Measurements from ENCODE around the gene HNF4A.
A peak's percentile ranks its signal among the peaks of the same experiment; 100 is the strongest.

The HNF4A gene

GRCh38 chr20:44310664-44311639 is 44.5 kb upstream of the HNF4A start, which contains the start of gene FITM2:
Gene FITM2, minus strand, starts transcription at chr20:44311202. Its CDS starts 54 bp downstream, at chr20:44311148.
- ATAC-seq (ENCODE audit: insufficient read depth, low read depth) (peak; percentile 96), DNase-seq (peak; percentile 97)
- peak within 1 kb of the TSS; percentile 86 for H3K4me2 ChIP-seq (ENCODE audit: insufficient read depth, low read length)
- no peak for TF ChIP-seq EZH2 (IDR thresholded peaks at IDR 0.05; ENCODE audit: borderline replicate concordance, low read depth, low read length, severe bottlenecking)
- TF ChIP-seq CTCF (IDR thresholded peaks at IDR 0.05; ENCODE audit: borderline replicate concordance, extremely low read depth, low read length, poor library complexity, severe bottlenecking) = peak; percentile 100
- no peaks in the 10 kb centered on the region for H3K36me3 ChIP-seq (ENCODE audit: insufficient read depth, low read length)
- no peaks in the 10 kb centered on the region for H4K20me1 ChIP-seq (ENCODE audit: insufficient read depth, low read length)
- H2AFZ ChIP-seq (ENCODE audit: low read depth, low read length) = peak within 1 kb of the TSS; percentile 94
- peak within 1 kb of the TSS; percentile 66 for H3K9ac ChIP-seq (ENCODE audit: low read depth, low read length)
- peaks cover 20% of the 10 kb centered on the region for H3K4me1 ChIP-seq (ENCODE audit: insufficient read depth, low read length)
- no peaks in the 10 kb centered on the region for H3K27me3 ChIP-seq (ENCODE audit: insufficient read depth, low read length, poor library complexity)
- no peaks in the 10 kb centered on the region for H3K9me3 ChIP-seq (ENCODE audit: insufficient read depth, low read length, severe bottlenecking)
- H3K4me3 ChIP-seq (ENCODE audit: low read depth in 1 of 2, low read length in 2 of 2) = peak within 1 kb of the TSS; percentile 33 to 66; a peak in 3 of 4 replicates
- H3K79me2 ChIP-seq (ENCODE audit: insufficient read depth, low read length) = no peaks in the 10 kb centered on the region
- H3K27ac ChIP-seq (ENCODE audit: low read length) = peak within 1 kb of the TSS; percentile 58

GRCh38 chr20:44314870-44315269 is 40.6 kb upstream of the HNF4A start:
- no peaks in the 10 kb centered on the region for H4K20me1 ChIP-seq (ENCODE audit: insufficient read depth, low read length)
- DNase-seq (no peak), ATAC-seq (ENCODE audit: insufficient read depth, low read depth) (no peak)
- H2AFZ ChIP-seq (ENCODE audit: low read depth, low read length) = no peak overlapping the region
- no peak overlapping the region for H3K27ac ChIP-seq (ENCODE audit: low read length)
- H3K9ac ChIP-seq (ENCODE audit: low read depth, low read length) = no peak overlapping the region
- no peaks in the 10 kb centered on the region for H3K79me2 ChIP-seq (ENCODE audit: insufficient read depth, low read length)
- H3K36me3 ChIP-seq (ENCODE audit: insufficient read depth, low read length) = no peaks in the 10 kb centered on the region
- H3K4me2 ChIP-seq (ENCODE audit: insufficient read depth, low read length) = no peak overlapping the region
- TF ChIP-seq EZH2 (IDR thresholded peaks at IDR 0.05; ENCODE audit: borderline replicate concordance, low read depth, low read length, severe bottlenecking) = no peak
- TF ChIP-seq CTCF (IDR thresholded peaks at IDR 0.05; ENCODE audit: borderline replicate concordance, extremely low read depth, low read length, poor library complexity, severe bottlenecking) = no peak
- H3K27me3 ChIP-seq (ENCODE audit: insufficient read depth, low read length, poor library complexity) = peaks cover 3% of the 10 kb centered on the region
- H3K9me3 ChIP-seq (ENCODE audit: insufficient read depth, low read length, severe bottlenecking) = no peaks in the 10 kb centered on the region
- H3K4me1 ChIP-seq (ENCODE audit: insufficient read depth, low read length) = peaks cover 15% of the 10 kb centered on the region
- no peak overlapping the region for H3K4me3 ChIP-seq (ENCODE audit: low read depth in 1 of 2, low read length in 2 of 2)

GRCh38 chr20:44319839-44320422 is 35.6 kb upstream of the HNF4A start:
- Histone ChIP-seq H3K9me3 (ENCODE audit: insufficient read depth, low read length, severe bottlenecking) (no peaks in the 10 kb centered on the region), H3K9ac (ENCODE audit: low read depth, low read length) (no peak overlapping the region), H2AFZ (ENCODE audit: low read depth, low read length) (no peak overlapping the region), H3K27me3 (ENCODE audit: insufficient read depth, low read length, poor library complexity) (peaks cover 6% of the 10 kb centered on the region), H3K4me3 (ENCODE audit: low read depth in 1 of 2, low read length in 2 of 2) (no peak overlapping the region), H3K4me2 (ENCODE audit: insufficient read depth, low read length) (no peak overlapping the region), H3K36me3 (ENCODE audit: insufficient read depth, low read length) (no peaks in the 10 kb centered on the region), H4K20me1 (ENCODE audit: insufficient read depth, low read length) (no peaks in the 10 kb centered on the region), H3K4me1 (ENCODE audit: insufficient read depth, low read length) (no peaks in the 10 kb centered on the region), H3K27ac (ENCODE audit: low read length) (no peak overlapping the region), H3K79me2 (ENCODE audit: insufficient read depth, low read length) (no peaks in the 10 kb centered on the region)
- DNase-seq (no peak), ATAC-seq (ENCODE audit: insufficient read depth, low read depth) (no peak)
- TF ChIP-seq CTCF (IDR thresholded peaks at IDR 0.05; ENCODE audit: borderline replicate concordance, extremely low read depth, low read length, poor library complexity, severe bottlenecking) (no peak), EZH2 (IDR thresholded peaks at IDR 0.05; ENCODE audit: borderline replicate concordance, low read depth, low read length, severe bottlenecking) (no peak)
